SU-DHL-6 (cell line): ENCODE measurements around the gene SDS.

ENCODE experiments used
- H2AFZ ChIP-seq: fragments of 200-600 bp; sonication (generic); 2 replicates; pipeline ENCODE4 v1.6.1; 2014; ENCODE audit warnings: low read depth, mild to moderate bottlenecking, moderate library complexity, mixed read lengths, antibody characterized with exemption, low read length; ENCODE audit not compliant: severe bottlenecking
- H3F3A ChIP-seq: fragments of 200-600 bp; shearing (Covaris generic); 2 replicates; pipeline ENCODE4 v1.6.0; 2016; ENCODE audit warnings: antibody characterized with exemption, mild to moderate bottlenecking; ENCODE audit not compliant: insufficient read depth
- H3K27ac ChIP-seq: fragments of 200-600 bp; sonication (generic); 2 replicates; pipeline ENCODE4 v1.5.1; 2016; ENCODE audit warnings: low read depth, mild to moderate bottlenecking, low read length, moderate library complexity, mixed read lengths
- H3K27me3 ChIP-seq: fragments of 200-600 bp; sonication (generic), shearing (Covaris generic); 2 replicates; pipeline ENCODE4 v1.6.0; 2014; ENCODE audit warnings: mild to moderate bottlenecking, low read length
- H3K36me3 ChIP-seq: fragments of 200-600 bp; sonication (generic); 2 replicates; pipeline ENCODE4 v1.6.1; 2014; ENCODE audit warnings: mild to moderate bottlenecking, low read length, mixed read lengths
- H3K4me2 ChIP-seq: fragments of 300-600, 200-600 bp; shearing (Covaris generic), sonication (generic); 2 replicates; pipeline ENCODE4 v1.6.0; 2014; ENCODE audit warnings: low read length, low read depth, mild to moderate bottlenecking; ENCODE audit not compliant: poor library complexity, severe bottlenecking
- H3K4me3 ChIP-seq: fragments of 200-600 bp; sonication (generic); 2 replicates; pipeline ENCODE4 v1.5.1; 2014; ENCODE audit warnings: antibody characterized with exemption, low read length, mild to moderate bottlenecking, mixed read lengths; ENCODE audit not compliant: insufficient read depth, poor library complexity, severe bottlenecking
- H3K79me2 ChIP-seq: fragments of 200-600 bp; sonication (generic); 2 replicates; pipeline ENCODE4 v1.6.1; 2014; ENCODE audit warnings: mild to moderate bottlenecking, low read length, moderate library complexity; ENCODE audit not compliant: insufficient read depth
- H3K9ac ChIP-seq: fragments of 200-600 bp; sonication (generic); 2 replicates; pipeline ENCODE4 v1.7.0; 2014; ENCODE audit warnings: mild to moderate bottlenecking, low read length
- H3K9me2 ChIP-seq: fragments of 200-600 bp; sonication (generic); replicated peaks from 2 replicates; pipeline ENCODE4 v1.6.1; 2014; ENCODE audit warnings: low read length; ENCODE audit not compliant: insufficient read depth
- H3K9me3 ChIP-seq: fragments of 200-600 bp; sonication (generic); 2 replicates; pipeline ENCODE4 v1.6.1; 2014; ENCODE audit warnings: low read length, mixed read lengths; ENCODE audit not compliant: insufficient read depth
- H4K20me1 ChIP-seq: fragments of 200-600 bp; sonication (generic); 2 replicates; pipeline ENCODE4 v1.6.1; 2014; ENCODE audit warnings: low read depth, mild to moderate bottlenecking, antibody characterized with exemption, low read length, moderate library complexity, mixed read lengths
- EZH2phosphoT487 ChIP-seq: fragments of 200-600 bp; sonication (generic), shearing (Covaris generic); conservative IDR thresholded peaks from 2 replicates; pipeline ENCODE4 v1.6.1; 2018; ENCODE audit warnings: mild to moderate bottlenecking, antibody characterized with exemption, low read length, moderate library complexity, mixed read lengths
- TF ChIP-seq, protein P1 (sequence below): fragments of 200-600 bp; sonication (generic); IDR thresholded peaks from one replicate; pipeline ENCODE4 v1.5.1; 2017; ENCODE audit warnings: antibody characterized with exemption, mild to moderate bottlenecking, low read length, moderate library complexity; ENCODE audit not compliant: insufficient read depth, poor library complexity, severe bottlenecking

The SDS gene

DNA sequence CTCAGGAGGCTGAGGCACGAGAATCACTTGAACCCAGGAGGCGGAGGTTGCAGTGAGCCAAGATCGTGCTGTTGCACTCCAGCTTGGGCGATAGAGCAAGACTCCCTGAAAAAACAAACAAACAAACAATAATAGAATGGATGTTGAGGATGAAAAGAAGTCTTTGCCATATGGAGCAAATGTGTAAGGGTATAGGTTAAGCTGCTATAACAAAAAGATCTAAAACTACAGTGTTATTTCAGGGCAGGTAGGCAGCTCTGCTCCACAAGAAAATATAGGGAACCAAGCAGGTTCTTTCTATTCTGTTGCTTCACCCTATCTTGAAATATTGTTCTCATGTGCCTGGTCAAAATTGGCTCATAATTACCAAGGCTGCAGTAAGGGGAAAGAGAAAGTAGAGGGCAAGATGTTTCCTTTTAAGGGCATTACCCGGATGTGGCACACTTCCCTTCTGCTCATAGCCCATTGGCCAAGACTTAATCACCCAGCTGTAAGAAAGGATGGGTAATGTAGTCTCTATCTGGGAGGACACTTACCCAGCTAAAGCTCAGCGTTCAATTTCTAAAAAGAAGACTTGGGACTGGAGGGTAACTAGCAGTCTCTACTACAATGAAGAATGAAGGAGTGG is 42.0 kb upstream of the SDS start:
- no peaks in the 10 kb centered on the region for H4K20me1 ChIP-seq
- no peaks in the 10 kb centered on the region for H3K9me3 ChIP-seq
- H3K4me3 ChIP-seq = no peak overlapping the region
- no peaks in the 10 kb centered on the region for H3K27me3 ChIP-seq
- H2AFZ ChIP-seq = no peak overlapping the region
- no peak overlapping the region for H3K9ac ChIP-seq
- no peaks in the 10 kb centered on the region for H3K9me2 ChIP-seq
- no peaks in the 10 kb centered on the region for H3K79me2 ChIP-seq
- no peak overlapping the region for H3K4me2 ChIP-seq
- no peaks in the 10 kb centered on the region for H3K36me3 ChIP-seq
- TF ChIP-seq, protein P1, sequence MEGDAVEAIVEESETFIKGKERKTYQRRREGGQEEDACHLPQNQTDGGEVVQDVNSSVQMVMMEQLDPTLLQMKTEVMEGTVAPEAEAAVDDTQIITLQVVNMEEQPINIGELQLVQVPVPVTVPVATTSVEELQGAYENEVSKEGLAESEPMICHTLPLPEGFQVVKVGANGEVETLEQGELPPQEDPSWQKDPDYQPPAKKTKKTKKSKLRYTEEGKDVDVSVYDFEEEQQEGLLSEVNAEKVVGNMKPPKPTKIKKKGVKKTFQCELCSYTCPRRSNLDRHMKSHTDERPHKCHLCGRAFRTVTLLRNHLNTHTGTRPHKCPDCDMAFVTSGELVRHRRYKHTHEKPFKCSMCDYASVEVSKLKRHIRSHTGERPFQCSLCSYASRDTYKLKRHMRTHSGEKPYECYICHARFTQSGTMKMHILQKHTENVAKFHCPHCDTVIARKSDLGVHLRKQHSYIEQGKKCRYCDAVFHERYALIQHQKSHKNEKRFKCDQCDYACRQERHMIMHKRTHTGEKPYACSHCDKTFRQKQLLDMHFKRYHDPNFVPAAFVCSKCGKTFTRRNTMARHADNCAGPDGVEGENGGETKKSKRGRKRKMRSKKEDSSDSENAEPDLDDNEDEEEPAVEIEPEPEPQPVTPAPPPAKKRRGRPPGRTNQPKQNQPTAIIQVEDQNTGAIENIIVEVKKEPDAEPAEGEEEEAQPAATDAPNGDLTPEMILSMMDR = no peak
- TF ChIP-seq EZH2phosphoT487 = no peak
- no peaks in the 10 kb centered on the region for H3F3A ChIP-seq
- no peak overlapping the region for H3K27ac ChIP-seq

DNA sequence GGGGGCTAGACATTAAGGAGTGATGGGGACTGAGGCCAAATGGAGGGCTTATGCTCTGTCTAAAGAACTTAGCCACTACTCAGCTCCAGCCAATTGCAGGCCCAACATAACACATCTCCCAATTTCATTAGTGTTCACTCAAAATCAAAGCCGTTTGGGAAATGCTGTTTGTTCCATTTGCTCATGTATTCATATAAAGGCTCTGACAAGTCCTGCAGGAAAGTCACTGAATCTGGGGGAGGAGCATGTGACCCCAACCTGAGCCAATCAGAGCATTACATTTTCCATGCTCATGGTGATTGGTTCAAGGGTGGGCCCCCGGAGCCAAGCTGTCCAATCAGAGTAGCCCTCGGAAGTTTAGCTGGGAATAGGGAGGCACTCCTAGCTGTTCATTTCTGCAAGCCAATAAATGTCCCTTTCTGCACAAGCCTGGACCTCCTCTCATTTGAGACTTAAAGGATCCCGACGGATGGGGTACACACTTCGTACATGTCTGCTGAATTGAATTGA is 39.4 kb upstream of the SDS start:
- Histone ChIP-seq H3K36me3 (no peaks in the 10 kb centered on the region), H3K9me2 (no peaks in the 10 kb centered on the region), H3F3A (no peaks in the 10 kb centered on the region), H3K79me2 (no peaks in the 10 kb centered on the region), H3K9me3 (no peaks in the 10 kb centered on the region), H3K4me2 (no peak overlapping the region), H2AFZ (no peak overlapping the region), H4K20me1 (no peaks in the 10 kb centered on the region), H3K27ac (no peak overlapping the region), H3K4me3 (no peak overlapping the region), H3K27me3 (no peaks in the 10 kb centered on the region), H3K9ac (no peak overlapping the region)
- TF ChIP-seq, protein P1 = no peak
- TF ChIP-seq EZH2phosphoT487 = no peak

DNA sequence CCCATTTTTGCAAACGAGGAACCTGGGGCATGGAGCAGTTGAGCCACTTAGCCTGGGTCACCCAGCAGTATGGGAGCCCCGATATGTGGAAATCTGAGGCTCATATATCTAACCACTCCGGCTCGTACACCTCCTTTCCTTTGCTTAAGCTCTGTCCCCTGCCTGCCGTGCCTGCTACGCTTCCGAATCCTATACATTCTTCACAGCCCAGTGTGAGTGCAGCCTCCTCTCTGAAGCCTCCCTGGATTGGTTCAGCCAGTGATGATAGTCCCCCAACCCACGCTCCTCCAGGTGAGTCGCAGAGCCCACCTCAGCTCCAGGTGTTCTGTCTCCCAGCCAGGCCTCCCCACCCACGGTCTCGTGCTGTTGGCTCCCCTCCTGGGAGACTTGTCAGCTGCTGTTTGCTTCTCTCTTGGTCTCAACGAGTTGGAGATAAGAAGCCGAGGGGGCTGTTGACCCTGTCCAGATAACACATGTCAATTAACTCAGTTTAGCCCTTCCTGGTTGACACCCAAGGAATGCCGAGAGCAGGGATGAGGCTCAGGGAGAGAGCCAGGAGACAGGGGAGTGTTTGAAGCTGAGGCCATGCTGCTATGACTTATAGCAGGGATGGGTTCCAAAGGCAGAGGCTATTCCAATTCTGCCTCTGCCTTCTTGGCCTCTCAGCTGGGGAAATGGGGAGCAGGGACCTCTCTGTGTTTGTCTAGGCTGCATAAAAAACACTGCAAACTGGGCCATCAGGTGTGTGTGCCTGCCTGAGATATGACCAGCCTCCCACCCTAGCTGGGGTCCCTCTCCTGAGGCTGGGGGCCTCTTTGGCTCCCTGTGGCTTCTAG is 37.5 kb upstream of the SDS start:
- Histone ChIP-seq H3K4me2 (no peak overlapping the region), H3K27ac (no peak overlapping the region), H3K36me3 (no peaks in the 10 kb centered on the region), H3K79me2 (no peaks in the 10 kb centered on the region), H2AFZ (no peak overlapping the region), H3K27me3 (no peaks in the 10 kb centered on the region), H3K9me2 (no peaks in the 10 kb centered on the region), H3K9ac (no peak overlapping the region), H3K4me3 (no peak overlapping the region), H3K9me3 (no peaks in the 10 kb centered on the region), H3F3A (no peaks in the 10 kb centered on the region), H4K20me1 (no peaks in the 10 kb centered on the region)
- no peak for TF ChIP-seq EZH2phosphoT487
- TF ChIP-seq, protein P1 = no peak
